ENCODE data around the gene MMP11.

DNA sequence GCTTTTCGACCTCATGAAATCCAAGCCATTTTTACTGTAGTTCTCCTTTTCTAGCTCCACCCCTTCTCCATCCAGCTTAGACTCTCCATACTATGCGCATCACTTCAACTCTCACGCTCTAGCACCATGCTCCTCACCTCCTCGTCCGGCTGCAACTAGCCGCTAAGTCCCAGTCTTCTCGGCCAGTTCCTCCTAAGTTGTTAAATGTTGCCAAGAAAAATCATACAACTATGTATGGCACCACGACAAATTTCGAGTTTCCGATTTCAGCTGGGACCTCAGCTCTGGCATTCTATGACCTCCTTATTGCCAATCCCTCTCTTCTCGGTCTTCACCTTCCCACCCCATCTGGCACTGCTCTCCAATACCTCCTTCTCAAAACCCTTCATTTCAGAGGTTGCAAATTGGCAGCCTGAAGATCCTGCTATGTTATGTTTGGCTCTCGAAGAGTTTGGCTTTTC lies 22.8 kb upstream of the MMP11 start:
- TF ChIP-seq, protein P1, sequence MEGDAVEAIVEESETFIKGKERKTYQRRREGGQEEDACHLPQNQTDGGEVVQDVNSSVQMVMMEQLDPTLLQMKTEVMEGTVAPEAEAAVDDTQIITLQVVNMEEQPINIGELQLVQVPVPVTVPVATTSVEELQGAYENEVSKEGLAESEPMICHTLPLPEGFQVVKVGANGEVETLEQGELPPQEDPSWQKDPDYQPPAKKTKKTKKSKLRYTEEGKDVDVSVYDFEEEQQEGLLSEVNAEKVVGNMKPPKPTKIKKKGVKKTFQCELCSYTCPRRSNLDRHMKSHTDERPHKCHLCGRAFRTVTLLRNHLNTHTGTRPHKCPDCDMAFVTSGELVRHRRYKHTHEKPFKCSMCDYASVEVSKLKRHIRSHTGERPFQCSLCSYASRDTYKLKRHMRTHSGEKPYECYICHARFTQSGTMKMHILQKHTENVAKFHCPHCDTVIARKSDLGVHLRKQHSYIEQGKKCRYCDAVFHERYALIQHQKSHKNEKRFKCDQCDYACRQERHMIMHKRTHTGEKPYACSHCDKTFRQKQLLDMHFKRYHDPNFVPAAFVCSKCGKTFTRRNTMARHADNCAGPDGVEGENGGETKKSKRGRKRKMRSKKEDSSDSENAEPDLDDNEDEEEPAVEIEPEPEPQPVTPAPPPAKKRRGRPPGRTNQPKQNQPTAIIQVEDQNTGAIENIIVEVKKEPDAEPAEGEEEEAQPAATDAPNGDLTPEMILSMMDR (IDR thresholded peaks at IDR 0.05; ENCODE audit: insufficient read depth, low read depth, low read length): no peak
- TF ChIP-seq EZH2 (IDR thresholded peaks at IDR 0.05; ENCODE audit: insufficient read depth, low read length): no peak

Measured in astrocyte (in vitro differentiated cells and primary cell).